SK-MEL-5 (cell line): ENCODE measurements around the gene USP19. TPM values are rescaled to one million over a fixed set of nuclear protein-coding genes. Genes with fewer than 3 reads are reported as not detected.

ENCODE experiments used
- DNase-seq: peaks from one replicate; pipeline ENCODE4 v3.0.0-alpha.2; 2016; ENCODE audit warnings: low read depth, low spot score
- in situ Hi-C: cut with HindIII; loops from 2 replicates; pipeline ENCODE4 v1.10.0; 2016; ENCODE audit warnings: low sequenced_read_pairs, high pct_unique_total_duplicates, low pct_unique_long_range_greater_than_20kb
- total RNA-seq: library from RNA; depleted of rRNA; stranded (reverse); fragments of >200 nt; shearing (Covaris generic); gene quantifications from 2 replicates; pipeline ENCODE4 v1.2.3, GENCODE V29; 2014

Gene USP19
- total RNA-seq, 1 experiment from 2014 or later = 66.0 TPM

GRCh38 chr3:49119439-49119838 lies 1.2 kb downstream of the USP19 start:
- in situ Hi-C loops = no loop called here
- DNase-seq = no peak

GRCh38 chr3:49119036-49119435 lies 1.6 kb downstream of the USP19 start:
- in situ Hi-C loops = no loop called here

DNA sequence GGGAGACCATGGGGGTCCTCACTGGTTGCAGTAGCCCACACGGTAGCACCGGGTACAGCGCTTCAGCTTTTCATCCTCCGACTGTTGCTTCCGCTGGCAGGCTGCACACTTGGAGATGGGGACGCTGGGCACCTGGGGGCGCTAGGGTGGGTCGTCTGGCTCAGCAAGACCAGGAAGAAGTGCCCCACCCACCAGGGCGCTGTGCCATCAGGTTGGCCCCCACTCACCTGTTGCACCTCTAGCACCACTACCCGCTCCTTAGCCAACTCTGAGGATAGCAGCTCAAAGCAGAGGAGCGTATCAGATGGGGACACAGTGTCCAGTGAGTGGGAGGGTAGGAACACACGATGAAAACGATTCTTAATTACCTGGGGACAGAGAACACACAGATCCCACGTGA lies 8.4 kb downstream of the USP19 start:
- no peak for DNase-seq
- in situ Hi-C loops = no loop called here

More at GRCh38 chr3:49119036-49119435, 1.6 kb downstream of the USP19 start:
- no peak for DNase-seq

DNA sequence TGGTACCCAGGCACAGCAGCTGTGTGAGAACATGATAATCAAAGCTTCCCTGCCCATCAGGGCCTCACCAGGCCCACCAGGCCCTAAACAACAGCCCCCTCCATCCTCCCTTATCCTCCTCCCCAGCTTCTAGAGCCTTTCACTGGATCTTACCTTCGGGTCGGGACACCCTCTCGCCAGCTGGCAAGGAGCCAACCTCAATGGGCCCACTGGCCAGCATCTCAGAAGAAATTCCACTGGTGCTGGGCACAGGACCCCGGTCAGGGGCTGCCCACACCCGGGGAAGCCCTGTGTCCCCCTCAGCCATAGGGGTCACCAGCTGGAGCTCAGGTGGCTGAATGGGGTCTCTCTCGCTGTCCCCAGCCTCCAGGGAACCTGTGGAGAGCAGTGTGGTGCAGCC lies 9.3 kb downstream of the USP19 start:
- DNase-seq = no peak
- in situ Hi-C loops = no loop called here

GRCh38 chr3:49110780-49111179 lies 9.8 kb downstream of the USP19 start:
- in situ Hi-C loops = no loop called here
- DNase-seq = no peak

- in situ Hi-C loops = no loop called here
Measured at GRCh38 chr3:49108346-49108745, 12.3 kb downstream of the USP19 start.

DNA sequence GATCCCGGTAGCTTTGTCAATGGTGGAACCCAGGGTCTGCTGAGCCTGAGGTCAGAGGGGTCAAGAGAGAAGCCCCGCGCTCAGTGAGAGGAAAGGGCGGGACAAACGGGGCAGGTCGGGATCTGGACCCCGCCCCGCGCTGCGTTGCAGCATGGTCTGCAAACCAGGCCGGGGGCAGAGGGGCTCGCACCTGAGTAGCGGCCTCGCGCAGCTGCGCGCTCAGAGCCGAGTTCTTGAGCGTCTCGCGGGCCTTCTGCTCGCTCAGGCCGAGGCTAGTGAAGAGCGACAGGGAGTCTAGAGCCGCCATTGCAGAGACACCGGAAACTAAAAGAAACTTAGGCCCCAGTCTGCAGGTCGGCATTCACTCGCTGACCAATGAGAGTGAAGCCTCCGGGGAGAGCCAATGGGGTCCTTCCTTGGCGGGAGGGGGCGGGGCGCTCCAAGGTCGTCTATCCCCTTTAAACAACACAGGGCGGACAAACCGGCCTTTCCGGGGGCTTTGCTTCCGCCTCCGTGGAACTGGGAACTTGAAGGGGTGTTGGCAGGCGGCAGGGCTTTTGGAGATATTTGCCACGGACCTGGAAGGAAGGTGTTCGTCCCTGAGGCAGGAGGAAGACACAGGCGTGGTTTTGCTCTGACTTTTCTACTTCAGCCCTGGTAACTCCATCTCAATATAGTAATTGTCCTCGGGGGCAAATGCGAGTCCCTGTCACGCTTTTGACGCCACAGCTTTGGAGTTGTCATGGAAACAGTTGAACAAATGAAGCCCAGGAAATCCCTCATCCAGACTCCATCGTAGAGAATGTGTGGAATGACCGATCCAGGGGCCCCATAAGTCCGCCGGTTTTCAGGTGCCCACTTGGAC lies 16.0 kb downstream of the USP19 start, which contains the start of gene QARS1:
Gene QARS1 (minus strand): TSS at position 331 of the 865 bp plus-strand sequence. CDS start 24 bp downstream, at position 307.
- in situ Hi-C loops = no loop called here
- DNase-seq = peak; percentile 96

More at GRCh38 chr3:49108346-49108745, 12.3 kb downstream of the USP19 start:
- no peak for DNase-seq

DNA sequence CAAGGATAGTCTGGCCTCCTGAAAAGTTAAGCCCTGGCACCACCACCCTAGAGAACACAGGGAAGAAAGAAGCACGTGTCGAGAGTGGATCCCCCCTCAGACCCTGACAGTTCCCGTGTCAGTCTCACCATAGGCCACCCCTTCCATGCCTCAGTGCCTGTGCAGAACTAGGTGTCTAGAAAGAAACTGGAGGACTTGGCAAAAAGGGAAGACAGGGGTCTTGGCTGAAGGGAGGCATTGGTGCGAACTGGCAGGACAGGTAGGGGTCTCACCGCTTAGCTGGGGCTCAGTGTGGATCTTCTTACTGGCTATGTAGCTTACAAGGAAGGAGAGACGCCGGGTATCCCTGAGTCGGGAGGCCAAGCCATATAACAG lies 16.6 kb downstream of the USP19 start:
- no peak for DNase-seq
- in situ Hi-C loops = no loop called here

DNA sequence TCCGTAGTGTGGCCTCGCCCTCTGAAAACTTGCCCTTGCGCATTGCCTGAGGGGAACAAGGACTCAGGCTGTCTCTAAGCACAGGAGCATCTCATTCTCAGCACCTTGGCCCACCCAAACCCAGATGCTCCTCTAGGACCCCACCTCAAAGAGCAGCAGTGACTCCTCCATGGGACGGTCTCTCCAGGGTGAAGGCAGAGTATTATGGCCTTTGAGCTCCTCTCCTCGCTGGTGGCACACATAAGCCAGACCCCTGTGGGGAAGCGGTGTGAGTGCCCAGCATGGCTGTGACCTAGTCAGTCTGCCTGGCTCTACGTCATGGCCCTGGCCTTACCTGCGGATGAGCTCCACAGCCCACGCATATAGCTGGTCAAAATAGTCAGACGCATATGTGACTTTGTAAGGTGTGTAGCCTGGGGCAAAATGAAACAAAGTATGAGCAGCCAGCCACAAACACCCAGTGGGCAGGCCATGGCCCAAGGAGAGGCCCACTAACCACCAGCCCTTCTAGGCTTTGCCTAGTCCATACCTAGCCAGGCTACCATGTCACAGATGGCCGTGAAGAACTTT lies 20.5 kb downstream of the USP19 start:
- DNase-seq = no peak
- in situ Hi-C loops = no loop called here

DNA sequence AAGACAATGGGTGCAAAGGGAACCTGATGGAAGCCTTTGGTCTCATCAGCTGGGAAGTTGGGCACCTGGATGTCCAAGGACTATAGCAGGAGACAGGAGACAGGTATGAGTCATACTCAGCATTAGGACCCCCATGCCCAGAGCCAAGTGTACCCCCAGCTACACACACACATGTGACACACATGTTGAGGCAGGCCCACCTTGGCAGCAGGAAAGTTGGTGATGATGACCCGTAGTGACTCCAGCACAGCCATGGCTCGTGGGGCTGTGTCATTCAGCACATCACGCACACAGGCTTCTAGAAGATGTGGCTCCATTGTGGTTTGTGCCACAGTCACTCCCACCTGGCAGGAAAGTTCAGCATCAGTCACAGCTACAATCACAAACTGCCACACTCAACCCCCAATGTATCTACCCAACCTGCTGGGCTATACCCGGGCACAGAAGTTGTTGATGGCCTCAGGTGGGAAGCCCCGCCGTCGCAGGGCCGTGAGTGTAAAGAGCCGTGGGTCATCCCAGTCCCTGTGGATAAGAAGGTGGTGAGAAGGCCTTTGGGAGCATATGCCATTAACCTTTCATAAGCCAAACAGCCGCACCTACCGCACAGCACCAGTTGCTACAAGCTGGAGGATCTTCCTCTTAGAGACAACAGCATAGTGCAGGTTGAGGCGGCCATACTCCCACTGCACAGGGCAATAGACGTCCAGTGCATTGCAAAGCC lies 21.6 kb downstream of the USP19 start:
- no peak for DNase-seq
- in situ Hi-C loops = no loop called here

DNA sequence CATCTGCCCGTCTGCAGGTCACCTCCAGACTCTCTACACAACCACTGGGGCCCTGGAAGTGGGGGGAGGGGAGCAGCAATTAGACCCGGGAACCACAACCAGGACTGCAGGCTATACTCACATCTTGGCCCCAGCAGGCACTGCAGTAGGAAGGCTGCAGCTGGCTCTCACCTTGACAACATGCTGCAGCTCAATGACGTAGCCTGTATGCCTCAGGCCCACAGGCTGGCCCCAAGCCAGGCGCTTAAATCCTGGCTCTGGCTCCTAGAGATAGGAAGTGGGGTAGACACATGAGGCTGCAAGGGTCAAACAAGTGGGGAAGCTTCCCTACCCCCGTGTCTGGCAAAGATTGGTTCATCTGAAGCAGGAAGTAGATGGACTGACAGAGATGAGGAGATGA lies 22.2 kb downstream of the USP19 start:
- in situ Hi-C loops = no loop called here

GRCh38 chr3:49093853-49094767 lies 26.5 kb downstream of the USP19 start, which contains the start of gene QRICH1:
Gene QRICH1, minus strand, starts transcription at chr3:49094071. Its CDS starts 17,054 bp downstream, at chr3:49077017.
- DNase-seq = peak; percentile 99
- in situ Hi-C loops = no loop called here

More for the DNA sequence above, 22.2 kb downstream of the USP19 start:
- DNase-seq = no peak

DNA sequence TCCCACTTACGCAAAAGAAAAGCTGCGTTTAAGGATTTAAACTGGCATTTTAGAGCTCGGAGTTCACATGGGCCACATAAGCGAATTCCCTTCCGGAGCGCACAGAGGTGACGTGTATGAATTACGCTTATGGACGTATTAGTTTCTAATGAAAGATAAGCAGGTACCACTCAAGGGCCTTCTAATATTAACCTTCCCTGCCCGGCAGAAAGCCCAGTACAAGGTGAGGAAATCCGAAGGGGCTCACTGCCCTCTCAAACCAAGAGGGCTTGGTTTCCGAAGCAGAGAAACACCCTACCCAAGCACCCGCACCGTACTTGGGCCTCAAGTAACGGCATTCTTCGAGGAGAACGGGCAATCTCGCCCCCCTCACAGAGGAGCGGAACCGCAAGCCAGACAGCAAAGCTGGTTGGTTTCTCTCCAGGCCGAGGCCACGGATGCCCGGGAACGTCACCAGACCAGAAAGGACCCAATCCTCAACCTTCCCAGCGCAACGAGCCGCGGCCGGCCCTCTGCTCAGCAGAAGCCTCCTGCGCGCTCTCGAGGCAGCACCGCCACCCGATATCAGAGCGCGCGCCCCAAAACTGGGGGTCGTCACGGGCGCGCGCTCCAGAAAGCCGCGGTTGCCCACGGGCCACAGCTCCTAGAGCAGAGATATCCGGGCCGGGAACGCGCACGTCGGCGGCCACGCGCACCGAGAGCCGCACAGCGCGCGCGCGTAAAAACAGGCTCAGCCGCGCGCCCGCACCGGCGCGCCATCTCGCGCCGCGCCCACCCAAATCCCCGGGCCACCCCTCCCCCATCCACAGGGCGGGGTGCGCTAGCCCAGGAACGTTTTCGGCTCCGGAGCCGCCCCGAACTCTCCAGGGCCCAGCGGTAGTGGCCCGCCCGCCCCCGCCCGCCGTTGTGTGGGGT lies 27.4 kb downstream of the USP19 start:
- in situ Hi-C loops = no loop called here
- peak; percentile 83 for DNase-seq

GRCh38 chr3:49081429-49081828 lies 39.2 kb downstream of the USP19 start:
- no peak for DNase-seq
- in situ Hi-C loops = no loop called here

DNA sequence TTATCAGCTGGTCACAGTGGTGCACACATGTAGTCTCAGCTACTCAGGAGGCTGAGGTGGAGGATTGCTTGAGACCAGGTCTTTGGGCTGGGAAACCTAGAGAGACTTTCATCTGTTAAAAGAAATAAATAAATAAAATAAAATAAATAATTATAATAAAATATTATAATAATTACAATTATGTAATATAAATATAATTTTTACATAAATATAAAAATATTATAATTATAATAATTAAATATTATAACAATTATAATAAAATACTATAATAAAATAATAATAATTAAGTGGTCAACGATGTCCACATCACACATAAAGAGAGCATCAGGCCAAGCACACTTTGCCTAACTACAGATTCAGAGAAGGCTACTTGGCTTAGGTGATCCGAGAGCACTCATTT lies 41.4 kb downstream of the USP19 start:
- no peak for DNase-seq
- in situ Hi-C loops = no loop called here

GRCh38 chr3:49076646-49077045 lies 44.0 kb downstream of the USP19 start:
- DNase-seq = no peak
- in situ Hi-C loops = no loop called here
